Measurements from ENCODE around the gene CLDN34.

CLDN34 gene

GRCh38 chrX:9938516-9938915 lies 28.6 kb upstream of the CLDN34 start:
- peaks cover 7% of the 10 kb centered on the region; the same call in 1 of the 2 replicates for H3F3A ChIP-seq (ENCODE audit: insufficient read depth)
- no peak overlapping the region for H3K4me2 ChIP-seq (ENCODE audit: low read depth, low read length, poor library complexity, severe bottlenecking)
- TF ChIP-seq EZH2phosphoT487 (conservative IDR thresholded peaks at IDR 0.05; ENCODE audit: low read length): no peak
- no peak for TF ChIP-seq CTCF (IDR thresholded peaks at IDR 0.05; ENCODE audit: insufficient read depth, low read length, poor library complexity, severe bottlenecking)
- H3K27me3 ChIP-seq (ENCODE audit: low read length): no peaks in the 10 kb centered on the region
- H3K79me2 ChIP-seq (ENCODE audit: insufficient read depth, low read length): no peaks in the 10 kb centered on the region
- H2AFZ ChIP-seq (ENCODE audit: low read depth, low read length, severe bottlenecking): no peak overlapping the region
- no peaks in the 10 kb centered on the region for H3K9me2 ChIP-seq (replicated peaks; ENCODE audit: insufficient read depth, low read length)
- no peaks in the 10 kb centered on the region for H3K9me3 ChIP-seq (ENCODE audit: insufficient read depth, low read length)
- no peaks in the 10 kb centered on the region for H4K20me1 ChIP-seq (ENCODE audit: low read depth, low read length)
- no peaks in the 10 kb centered on the region for H3K36me3 ChIP-seq (ENCODE audit: low read length)
- H3K9ac ChIP-seq (ENCODE audit: low read length): no peak overlapping the region
- no peak overlapping the region for H3K4me3 ChIP-seq (ENCODE audit: insufficient read depth, low read length, poor library complexity, severe bottlenecking)
- H3K27ac ChIP-seq (ENCODE audit: low read depth, low read length): no peak overlapping the region

- Histone ChIP-seq H3K9me2 (replicated peaks; ENCODE audit: insufficient read depth, low read length) (no peaks in the 10 kb centered on the region), H3K9ac (ENCODE audit: low read length) (no peak overlapping the region), H2AFZ (ENCODE audit: low read depth, low read length, severe bottlenecking) (no peak overlapping the region), H3K36me3 (ENCODE audit: low read length) (no peaks in the 10 kb centered on the region), H3K4me2 (ENCODE audit: low read depth, low read length, poor library complexity, severe bottlenecking) (no peak overlapping the region), H4K20me1 (ENCODE audit: low read depth, low read length) (no peaks in the 10 kb centered on the region), H3K9me3 (ENCODE audit: insufficient read depth, low read length) (no peaks in the 10 kb centered on the region), H3K4me3 (ENCODE audit: insufficient read depth, low read length, poor library complexity, severe bottlenecking) (no peak overlapping the region), H3F3A (ENCODE audit: insufficient read depth) (peaks cover 9% of the 10 kb centered on the region; the same call in 1 of the 2 replicates), H3K27me3 (ENCODE audit: low read length) (no peaks in the 10 kb centered on the region), H3K27ac (ENCODE audit: low read depth, low read length) (no peak overlapping the region), H3K79me2 (ENCODE audit: insufficient read depth, low read length) (no peaks in the 10 kb centered on the region)
- TF ChIP-seq EZH2phosphoT487 (conservative IDR thresholded peaks at IDR 0.05; ENCODE audit: low read length) (no peak), CTCF (IDR thresholded peaks at IDR 0.05; ENCODE audit: insufficient read depth, low read length, poor library complexity, severe bottlenecking) (no peak)
These were observed 26.7 kb upstream of the CLDN34 start for GRCh38 chrX:9940421-9940820.

GRCh38 chrX:9942086-9942485 lies 25.1 kb upstream of the CLDN34 start:
- peak overlapping the region; percentile 58 for H3K4me2 ChIP-seq (ENCODE audit: low read depth, low read length, poor library complexity, severe bottlenecking)
- no peak overlapping the region for H2AFZ ChIP-seq (ENCODE audit: low read depth, low read length, severe bottlenecking)
- peaks cover 13% of the 10 kb centered on the region; the same call in 1 of the 2 replicates for H3F3A ChIP-seq (ENCODE audit: insufficient read depth)

More at GRCh38 chrX:9942086-9942485, 25.1 kb upstream of the CLDN34 start:
- peak overlapping the region; percentile 41; the same call in 1 of the 2 replicates for H3K9ac ChIP-seq (ENCODE audit: low read length)
- peak overlapping the region; percentile 93 for H3K27ac ChIP-seq (ENCODE audit: low read depth, low read length)
- H3K27me3 ChIP-seq (ENCODE audit: low read length): no peaks in the 10 kb centered on the region
- H3K9me3 ChIP-seq (ENCODE audit: insufficient read depth, low read length): no peaks in the 10 kb centered on the region
- H3K9me2 ChIP-seq (replicated peaks; ENCODE audit: insufficient read depth, low read length): no peaks in the 10 kb centered on the region
- no peaks in the 10 kb centered on the region for H3K79me2 ChIP-seq (ENCODE audit: insufficient read depth, low read length)
- no peak overlapping the region for H3K4me3 ChIP-seq (ENCODE audit: insufficient read depth, low read length, poor library complexity, severe bottlenecking)
- TF ChIP-seq EZH2phosphoT487 (conservative IDR thresholded peaks at IDR 0.05; ENCODE audit: low read length) (no peak), CTCF (IDR thresholded peaks at IDR 0.05; ENCODE audit: insufficient read depth, low read length, poor library complexity, severe bottlenecking) (no peak)
- H3K36me3 ChIP-seq (ENCODE audit: low read length): no peaks in the 10 kb centered on the region
- no peaks in the 10 kb centered on the region for H4K20me1 ChIP-seq (ENCODE audit: low read depth, low read length)
